GDM1 (cell line): ENCODE results near the gene CHST9.
"Not testable (repeated sequence)": the region's sequence is repeated elsewhere in the genome, so short reads cannot be mapped to it uniquely, and the experiment has no call there.

Experiments
- DNase-seq: peaks from one replicate; lab custom pipeline; 2025; lab: John Stamatoyannopoulos, UW

CHST9 gene

GRCh38 chr18:26928670-26929313, 256.3 kb downstream of the CHST9 start:
- no peak for DNase-seq

DNA sequence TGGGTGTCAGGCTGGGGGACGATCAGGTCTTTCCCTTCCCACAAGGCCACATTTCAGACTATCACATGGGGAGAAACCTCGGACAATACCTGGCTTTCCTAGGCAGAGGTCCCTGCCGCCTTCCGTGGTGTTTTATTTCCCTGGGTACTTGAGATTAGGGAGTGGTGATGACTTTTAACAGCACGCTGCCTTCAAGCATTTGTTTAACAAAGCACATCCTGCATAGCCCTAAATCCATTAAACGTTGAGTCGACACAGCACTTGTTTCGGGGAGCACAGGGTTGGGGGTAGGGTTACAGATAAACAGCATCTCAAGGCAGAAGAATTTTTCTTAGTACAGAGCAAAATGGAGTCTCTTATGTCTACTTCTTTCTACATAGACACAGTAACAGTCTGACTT, 257.3 kb downstream of the CHST9 start:
- not testable (repeated sequence) for DNase-seq

DNA sequence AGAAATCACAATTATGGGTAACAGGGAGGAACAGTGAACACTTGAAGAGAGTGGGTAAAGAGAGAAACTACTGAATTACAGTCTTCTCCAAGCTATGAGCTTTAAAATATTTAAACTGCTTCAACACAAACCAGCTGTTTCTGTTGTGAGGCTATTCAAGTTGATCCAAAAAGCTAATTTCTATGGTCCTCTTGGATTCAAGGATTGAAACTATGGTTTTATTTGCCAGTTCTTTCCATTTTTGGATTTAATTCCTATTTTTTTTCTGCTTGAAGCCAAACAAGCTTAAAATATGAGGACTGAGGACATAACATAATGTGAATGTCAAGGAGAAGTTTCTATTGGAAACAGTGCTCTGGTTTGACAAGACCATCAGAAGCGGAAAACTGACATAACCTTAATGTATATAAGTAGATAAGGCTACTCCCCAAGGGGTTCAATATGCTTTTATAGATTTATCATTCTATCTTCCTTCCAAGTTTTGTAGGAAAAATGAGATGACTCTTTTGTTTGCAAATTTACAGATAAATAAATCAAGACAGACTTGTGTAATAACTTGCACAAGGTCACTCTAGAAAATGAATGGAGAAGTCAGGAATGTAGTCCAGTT, 258.9 kb downstream of the CHST9 start:
- no peak for DNase-seq

DNA sequence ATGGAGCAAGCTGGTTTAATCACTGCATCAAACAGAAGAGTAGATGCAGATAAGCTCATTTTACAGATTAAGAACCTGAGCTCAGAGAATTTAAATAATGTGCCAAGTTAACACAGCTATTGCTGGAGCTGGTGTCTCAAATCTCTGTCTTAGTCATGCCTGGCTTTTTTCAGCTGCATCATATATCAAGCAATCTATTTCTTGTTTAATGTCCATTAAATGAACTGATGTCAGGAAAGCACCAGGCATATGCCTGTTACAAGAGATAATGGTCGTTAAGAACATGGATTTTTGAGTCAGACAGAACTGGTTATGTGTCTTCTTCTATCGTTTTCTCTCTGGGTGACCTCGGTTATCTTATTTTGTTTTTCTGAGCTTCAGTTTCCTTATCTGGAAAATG, 259.8 kb downstream of the CHST9 start:
- no peak for DNase-seq

- DNase-seq = no peak
These were observed 262.8 kb downstream of the CHST9 start for GRCh38 chr18:26922313-26922712.

GRCh38 chr18:26920644-26921043, 264.5 kb downstream of the CHST9 start:
- DNase-seq = no peak

GRCh38 chr18:26919627-26920026, 265.5 kb downstream of the CHST9 start:
- no peak for DNase-seq

DNA sequence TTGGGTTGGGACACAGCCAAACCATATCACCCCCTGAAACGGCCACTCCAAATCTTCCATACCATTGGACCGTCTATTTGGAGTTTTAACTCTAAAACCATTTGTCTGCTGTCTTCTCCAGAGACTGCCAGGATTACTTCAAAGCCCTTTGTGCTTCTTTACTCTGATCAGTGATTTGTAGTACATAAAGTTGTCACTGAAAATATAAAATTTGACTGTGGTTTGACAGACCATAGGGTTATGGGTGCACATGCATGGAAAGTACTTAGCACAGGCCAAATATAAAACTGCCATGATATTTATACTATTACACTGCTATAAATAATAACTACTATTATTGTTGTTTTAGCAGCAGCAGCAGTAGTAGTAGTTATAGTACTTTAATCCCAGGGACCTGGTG, 265.9 kb downstream of the CHST9 start:
- no peak for DNase-seq

GRCh38 chr18:26911840-26912239, 273.3 kb downstream of the CHST9 start:
- DNase-seq = no peak

DNA sequence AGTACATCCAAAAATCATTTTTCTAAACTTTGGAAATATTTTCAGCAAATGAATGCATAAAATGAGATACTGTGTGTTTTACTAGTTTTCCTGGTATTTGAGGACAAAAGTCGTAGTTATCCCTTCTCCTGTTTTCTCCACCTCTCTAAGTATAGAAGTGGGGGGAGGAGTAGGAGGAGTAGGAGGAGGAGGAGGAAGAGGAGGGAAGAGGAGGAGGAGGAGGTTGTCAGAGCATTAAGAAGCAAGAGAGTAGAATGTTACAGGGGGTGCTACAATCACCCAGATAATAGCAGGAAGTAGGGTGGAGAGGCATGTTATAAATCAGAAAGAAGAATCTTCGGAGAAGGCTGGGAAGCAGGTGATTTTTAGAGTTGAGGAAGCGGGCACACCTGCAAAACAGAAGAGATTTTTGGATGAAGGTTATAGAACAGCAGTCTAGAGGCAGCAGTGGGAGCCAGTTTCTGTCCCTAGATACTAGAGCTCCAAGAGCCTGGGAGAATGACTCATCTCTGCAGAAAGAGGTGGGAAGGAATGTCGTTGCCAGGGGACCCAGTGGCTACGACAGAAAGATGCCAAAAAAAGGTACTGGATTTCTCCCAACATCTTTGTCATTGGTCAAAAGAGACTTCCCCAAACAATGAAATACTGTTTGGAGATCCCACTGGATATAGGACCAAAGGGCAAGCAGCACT, 275.4 kb downstream of the CHST9 start:
- DNase-seq = no peak

GRCh38 chr18:26908906-26909305, 276.2 kb downstream of the CHST9 start:
- DNase-seq = no peak

GRCh38 chr18:26902291-26902690, 282.8 kb downstream of the CHST9 start:
- no peak for DNase-seq

DNA sequence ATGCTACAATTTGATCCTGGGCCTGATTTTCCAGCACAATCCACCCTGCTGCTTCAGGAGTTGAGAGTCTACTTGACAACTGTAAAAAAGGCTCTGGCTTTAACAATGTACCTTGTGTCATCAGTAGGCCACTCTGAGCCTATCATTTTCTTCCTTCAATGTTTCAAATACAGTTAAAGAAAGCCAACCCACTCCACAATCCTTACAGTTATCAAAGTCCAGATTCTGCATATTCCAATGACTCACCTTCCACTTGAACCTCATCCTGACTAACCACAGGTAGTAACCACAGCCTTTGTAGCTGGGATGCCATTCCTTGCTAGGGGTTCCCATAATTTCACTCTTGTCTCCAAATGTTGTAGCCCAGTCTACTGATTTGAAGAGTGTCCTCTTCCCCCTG, 284.1 kb downstream of the CHST9 start:
- DNase-seq = no peak

GRCh38 chr18:26894426-26894825, 290.7 kb downstream of the CHST9 start:
- no peak for DNase-seq

DNA sequence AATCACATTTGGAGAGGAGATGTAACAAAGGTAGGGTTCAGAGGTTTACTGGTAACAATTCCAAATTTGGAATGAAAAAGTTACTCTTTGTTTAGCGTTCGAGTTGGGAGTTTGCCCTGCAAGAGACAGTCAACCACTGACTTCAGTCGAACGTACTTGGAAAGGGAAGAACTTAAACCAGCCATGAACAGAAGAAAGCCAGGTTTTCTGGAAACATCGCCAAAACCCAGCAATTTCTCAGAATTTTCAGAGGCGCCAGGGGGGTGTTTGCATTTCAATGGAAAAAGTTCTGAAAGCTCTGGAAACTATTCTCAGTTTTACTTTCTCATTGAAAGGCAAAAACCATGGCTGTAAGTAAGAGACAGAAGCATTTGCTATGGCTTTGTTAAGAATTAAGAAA, 291.1 kb downstream of the CHST9 start:
- no peak for DNase-seq

- DNase-seq = no peak
These were observed 296.8 kb downstream of the CHST9 start for GRCh38 chr18:26888259-26888658.

DNA sequence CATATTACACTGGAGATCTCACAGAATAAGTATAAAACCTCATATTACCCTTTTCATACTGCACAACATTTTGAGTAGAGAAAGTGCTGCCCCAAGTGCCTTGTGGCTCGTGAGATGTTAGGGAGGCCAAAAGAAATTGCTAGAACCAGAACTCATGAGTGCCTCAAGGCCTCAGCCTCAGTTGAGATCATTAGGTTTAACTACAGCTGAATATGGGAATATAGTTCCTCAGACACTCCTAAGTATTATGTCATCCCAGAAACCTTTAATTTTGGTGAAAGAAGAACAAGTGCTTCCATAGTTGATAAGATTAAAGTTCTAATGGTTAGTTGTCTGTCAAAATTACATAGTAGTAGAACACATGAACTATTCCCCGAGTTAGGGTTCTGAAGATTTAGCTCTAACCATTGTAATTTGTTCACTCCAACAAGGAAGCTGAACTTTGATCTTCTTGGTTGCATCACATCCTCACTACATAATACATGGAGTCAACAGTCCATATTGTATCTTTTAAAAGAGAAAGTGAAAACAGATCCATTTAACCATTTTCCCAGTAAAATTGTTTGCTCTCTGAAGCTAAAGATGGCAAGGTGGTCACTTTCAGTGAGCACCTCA, 310.0 kb downstream of the CHST9 start:
- DNase-seq = no peak

DNA sequence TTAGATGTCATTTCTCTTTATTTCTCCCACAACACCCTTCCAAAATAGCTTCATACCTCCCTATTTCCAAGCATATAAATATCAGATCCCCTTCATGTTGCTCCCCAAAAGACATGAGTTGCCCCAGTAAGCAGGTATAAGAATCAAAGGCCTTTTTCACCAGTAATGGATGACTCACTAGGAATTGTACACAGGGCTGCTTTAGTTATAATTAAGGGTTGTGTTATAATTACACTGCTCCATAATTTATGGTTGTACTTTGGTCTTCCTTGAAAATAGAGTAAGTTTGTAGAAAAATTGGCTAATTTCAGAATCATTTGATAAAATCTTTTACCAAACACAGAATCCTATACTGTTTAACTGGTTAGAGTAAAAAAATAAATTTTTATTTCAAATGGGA, 310.8 kb downstream of the CHST9 start:
- DNase-seq = no peak

DNA sequence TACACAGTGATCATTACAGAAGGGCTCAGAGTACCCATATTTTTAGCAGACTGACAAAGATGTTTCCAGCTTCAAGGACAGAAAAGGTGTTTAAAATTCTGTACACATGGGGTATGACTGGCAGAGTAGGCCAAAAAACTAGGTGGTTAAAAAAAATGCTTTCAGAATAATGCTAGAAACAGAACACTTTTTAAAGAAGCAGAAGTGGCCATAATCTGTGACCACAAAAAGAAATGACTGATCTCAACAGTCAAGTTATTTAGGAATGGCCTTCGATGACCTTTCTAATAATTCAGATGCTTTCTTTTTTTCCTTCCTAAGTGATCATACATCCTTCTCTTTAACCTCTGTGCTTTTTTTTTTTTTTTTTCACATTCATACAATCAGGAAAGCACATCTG, 315.5 kb downstream of the CHST9 start:
- no peak for DNase-seq

DNA sequence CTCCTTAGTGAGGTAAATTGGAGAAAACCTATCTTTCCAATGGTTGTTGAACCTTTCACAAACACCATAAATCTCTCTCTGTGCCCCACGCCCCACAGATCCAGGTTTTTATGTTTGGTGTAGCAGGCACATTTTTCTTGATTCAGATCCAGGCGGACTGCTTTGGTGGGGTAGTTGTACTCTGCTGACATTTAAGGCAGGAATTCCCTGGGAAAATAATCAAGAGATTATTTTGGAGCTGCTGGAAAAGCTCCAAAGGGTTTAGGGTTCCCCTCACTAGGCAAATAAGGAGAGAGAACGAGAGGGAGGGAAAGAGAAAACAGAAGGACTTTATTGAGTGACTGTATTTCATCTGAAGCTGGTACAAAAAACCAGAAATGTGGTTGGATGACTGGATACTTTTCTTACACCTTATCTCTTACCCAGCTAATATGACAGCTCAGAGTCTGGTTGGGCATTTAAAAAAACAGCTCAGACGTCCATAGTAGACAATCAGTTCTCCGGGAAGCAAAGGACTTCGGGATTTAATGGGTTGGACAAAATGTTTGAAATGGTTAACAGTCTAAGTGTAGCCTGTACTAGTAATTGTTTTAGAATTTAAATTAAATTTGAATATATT, 316.0 kb downstream of the CHST9 start:
- DNase-seq = no peak

GRCh38 chr18:26867471-26867870, 317.6 kb downstream of the CHST9 start:
- no peak for DNase-seq

DNA sequence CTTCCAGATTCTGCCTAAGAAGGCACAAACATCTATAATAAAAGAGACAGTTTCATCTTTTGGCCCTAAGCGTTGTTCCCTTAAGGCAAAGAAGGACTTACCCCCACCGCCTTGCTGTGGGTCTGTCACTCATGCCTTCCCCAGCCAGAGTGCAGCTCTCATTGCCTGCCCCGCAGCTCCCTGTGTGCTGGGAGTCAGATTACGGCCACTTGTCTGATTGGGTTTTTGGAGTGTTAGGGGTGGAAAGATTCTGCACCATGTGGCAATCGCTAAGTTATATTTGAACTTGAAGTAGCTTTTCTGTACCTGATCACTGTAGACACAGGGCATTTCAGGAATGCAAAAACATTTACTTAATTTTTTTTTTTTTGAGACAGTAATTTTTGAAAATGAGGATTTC, 319.6 kb downstream of the CHST9 start, which contains the start of gene AQP4:
TSS of gene AQP4 (minus strand) at position 151 of the 400 bp plus-strand sequence. CDS start at position 133, 18 bp downstream.
- no peak for DNase-seq

- DNase-seq = no peak
These were observed 320.4 kb downstream of the CHST9 start for GRCh38 chr18:26864658-26865057.
